ENCODE data around the gene TEX50.
"Not testable (repeated sequence)": the region's sequence is repeated elsewhere in the genome, so short reads cannot be mapped to it uniquely, and the experiment has no call there.

Gene TEX50, protein sequence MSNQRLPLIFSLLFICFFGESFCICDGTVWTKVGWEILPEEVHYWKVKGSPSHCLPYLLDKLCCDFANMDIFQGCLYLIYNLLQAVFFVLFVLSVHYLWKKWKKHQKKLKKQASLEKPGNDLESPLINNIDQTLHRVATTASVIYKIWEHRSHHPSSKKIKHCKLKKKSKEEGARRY

DNA sequence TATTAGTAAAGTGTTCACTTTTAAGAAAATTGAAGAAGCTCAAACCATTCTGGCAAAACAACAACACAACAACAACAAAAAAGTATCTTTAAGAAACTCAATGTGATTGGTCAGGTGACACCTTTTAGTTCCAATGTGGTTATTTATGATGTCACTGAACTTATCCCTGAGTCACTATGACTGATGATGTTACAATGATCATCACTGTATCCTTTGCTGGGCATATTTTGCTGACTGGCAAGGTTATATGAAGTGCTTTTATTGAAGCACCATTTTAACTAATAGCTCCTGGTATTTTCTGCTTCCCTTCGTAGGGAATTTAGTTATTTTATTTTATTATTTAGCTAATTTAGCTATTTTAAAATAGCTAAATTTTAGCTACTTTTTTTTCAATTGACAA is at the start of gene TEX50:
TSS of gene TEX50 (plus strand) at position 223 of the 400 bp plus-strand sequence. CDS start 184 bp downstream, outside the sequence.
- DNase-seq: no peak

DNA sequence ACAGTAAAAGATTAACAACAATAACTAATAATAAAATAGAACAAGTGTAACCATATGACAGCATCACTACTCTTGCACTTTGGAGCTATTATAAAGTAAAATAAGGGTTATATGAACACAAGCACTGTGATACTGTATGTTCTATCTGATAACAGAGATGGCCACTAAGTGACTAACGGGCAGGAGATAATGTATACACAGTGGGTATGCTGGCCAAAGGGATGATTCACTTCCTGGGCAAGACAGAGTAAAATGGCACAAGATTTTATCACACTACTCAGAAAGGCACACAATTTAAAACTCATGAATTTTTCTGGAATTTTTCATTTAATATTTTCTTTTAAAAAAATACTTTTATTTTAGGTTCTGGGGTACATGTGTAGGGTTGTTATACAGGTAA is 44.6 kb upstream of the TEX50 start:
- DNase-seq: no peak

DNA sequence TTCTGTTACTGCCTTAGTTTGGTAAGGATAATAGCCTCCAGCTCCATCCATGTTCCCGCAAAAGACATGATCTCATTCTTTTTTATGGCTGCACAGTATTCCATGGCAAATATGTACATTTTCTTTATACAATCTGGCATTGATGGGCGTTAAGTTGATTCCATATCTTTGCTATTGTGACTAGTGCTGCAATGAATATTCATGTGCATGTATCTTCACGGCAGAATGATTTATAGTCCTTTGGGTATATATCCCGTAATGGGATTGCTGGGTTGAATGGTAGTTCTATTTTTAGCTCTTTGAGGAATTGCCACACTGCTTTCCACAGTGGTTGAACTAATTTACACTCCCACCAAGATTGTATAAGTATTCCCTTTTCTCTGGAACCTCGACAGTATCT is 44.0 kb upstream of the TEX50 start:
- DNase-seq: not testable (repeated sequence)

DNA sequence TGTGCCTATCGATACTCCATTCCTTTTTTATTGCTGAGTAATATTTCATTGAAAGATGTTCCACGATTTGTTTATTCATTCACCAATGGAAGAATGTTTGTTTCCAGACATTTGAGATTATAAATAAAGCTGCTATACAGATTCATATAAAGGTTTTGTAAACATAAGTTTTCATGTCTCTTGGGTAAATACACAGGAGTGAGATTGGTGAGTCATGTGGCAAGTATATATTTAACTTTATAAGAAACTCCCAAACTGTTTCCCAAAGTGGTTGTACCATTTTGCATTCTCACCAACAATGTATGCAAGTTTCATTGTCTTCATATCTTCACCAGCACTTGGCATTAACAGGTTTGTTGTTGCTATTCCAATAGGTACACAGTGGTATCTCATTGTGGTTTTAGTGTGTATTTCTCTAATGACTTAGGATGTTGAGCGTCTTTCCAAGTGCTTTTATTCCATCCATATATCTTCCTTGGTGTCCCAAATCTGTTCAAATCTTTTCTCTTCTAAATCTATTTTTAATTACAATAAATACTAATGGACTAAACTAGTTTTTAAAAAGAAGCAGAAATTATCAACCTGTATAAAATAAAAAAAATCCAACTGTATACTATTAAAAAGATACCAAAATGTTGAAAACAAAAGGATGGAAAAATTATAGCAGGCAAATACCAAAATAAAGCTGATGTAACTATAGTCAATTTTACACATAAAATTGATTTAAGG is 38.9 kb upstream of the TEX50 start:
- no peak for DNase-seq

DNA sequence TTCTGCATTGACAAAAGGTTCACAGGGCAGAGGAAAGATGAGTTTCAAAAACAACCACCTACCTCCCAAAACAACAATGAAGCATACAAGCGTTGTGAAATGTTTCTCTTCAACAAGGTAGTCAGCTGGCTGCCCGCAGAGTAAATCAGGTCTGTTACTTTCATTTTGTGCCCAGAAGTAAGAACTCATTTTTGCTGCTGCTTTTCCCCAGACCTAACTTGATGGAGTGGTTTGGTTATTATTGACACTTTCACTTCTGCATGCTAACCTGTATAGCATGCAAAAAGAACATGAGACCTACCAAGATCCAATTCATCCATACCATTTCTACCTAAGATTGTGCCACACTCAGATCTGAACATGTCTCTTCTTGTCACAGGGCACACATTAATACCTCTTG is 33.5 kb upstream of the TEX50 start:
- DNase-seq: no peak

DNA sequence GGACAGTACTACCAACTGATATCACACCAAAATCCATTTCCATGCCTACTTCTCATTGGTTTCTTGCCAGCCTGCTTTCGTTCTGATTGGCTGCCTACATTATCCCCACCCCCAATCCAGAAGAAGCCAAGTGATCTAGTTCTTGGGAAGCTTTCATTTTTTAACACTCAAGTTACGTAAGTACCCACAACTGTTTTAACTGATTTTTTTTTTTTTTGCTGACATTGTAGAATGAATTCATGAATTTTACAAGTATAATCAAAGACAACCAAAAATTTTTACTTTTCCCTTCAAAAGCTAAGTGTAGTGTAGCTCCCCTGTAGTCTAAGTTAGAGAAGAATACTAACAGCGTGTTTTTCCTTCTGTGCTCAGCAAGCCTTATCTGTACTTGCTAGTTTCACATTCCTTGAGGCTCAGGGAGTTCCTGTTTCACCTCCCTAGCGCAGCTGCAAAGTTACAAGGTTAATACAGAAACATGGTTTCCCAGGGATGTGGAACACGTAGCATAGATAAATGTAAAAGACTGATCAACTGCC is 32.0 kb upstream of the TEX50 start, which contains the start of gene SLC9C2:
TSS of gene SLC9C2 (minus strand) at position 17 of the 536 bp plus-strand sequence. CDS start 1,296 bp downstream, outside the sequence.
- no peak for DNase-seq

DNA sequence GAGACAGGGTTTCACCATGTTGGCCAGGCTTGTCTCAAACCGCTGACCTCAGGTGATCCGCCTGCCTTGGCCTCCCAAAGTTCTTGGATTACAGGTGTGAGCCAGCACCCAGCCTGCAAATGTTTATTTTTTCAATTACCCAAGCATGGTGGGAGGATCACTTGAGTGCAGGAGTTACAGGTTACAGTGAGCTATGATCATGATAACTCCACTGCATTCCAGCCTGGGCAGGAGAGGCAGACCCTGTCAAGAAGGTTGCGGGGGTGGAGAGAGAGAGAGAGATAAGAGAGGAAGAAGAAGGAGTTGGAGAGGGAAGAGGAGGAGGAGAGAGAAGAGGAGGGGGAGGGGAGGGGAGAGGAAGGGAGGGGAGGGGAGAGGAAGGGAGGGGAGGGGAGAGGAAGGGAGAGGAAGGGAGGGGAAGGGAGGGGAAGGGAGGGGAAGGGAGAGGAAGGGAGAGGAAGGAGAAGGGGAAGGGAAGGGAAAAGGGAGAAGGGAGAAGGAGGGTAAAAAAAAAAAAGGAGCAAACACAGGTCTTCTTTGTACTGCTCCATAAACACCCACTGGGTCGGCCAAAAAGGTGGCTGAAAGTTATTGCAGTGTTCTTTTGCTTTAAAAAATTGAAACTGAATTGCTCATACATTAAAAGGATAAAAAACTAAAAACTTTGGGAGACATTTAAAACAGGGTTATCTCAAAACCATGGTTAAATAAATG is 26.5 kb upstream of the TEX50 start:
- no peak for DNase-seq

DNA sequence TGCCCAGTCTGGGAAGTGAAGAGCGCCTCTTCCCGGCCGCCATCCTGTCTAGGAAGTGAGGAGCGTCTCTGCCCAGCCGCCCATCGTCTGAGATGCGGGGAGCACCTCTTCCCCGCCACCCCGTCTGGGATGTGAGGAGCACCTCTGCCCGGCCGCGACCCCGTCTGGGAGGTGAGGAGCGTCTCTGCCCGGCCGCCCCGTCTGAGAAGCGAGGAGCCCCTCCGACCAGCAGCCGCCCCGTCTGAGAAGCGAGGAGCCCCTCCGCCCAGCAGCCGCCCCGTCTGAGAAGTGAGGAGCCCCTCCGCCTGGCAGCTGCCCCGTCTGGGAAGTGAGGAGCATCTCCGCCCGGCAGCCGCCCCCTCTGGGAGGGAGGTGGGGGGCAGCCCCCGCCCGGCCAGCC is 22.1 kb upstream of the TEX50 start:
- not testable (repeated sequence) for DNase-seq

DNA sequence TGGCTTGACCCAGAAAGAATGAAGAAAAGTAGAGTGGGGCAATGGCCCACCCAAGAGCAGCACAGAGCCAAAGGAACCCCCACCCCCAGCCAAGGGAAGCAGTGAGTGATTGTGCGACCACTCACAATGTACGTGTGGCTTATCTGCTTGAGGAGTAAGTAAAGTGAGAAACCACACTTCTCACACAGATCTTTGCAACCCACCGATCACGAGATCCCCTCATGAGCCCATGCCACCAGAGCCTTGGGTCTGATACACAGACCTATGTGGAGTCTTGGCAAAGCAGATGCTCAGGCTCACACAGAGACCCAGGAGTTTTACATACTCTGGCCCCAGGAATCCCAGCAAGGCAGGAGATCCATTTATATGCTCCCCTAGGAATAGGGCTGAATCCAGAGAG is 18.3 kb upstream of the TEX50 start:
- no peak for DNase-seq

DNA sequence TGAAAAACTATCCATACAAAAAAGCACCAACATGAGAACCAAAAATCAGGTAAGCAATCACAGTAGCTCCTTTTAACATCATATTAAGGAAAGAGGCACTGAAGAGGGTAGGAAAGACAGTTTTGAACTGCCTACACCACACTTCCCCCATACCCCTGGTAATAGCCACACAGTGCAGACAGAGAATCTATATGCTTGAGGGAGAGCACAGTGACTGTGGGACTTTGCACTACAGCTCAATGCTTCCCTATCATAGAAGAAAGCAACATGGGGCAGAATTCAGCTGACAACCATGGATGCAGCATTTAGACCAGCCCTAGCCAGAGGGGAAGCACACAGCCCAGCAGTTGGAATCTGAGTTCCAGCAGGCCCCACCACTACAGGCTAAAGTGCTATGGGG is 7.9 kb upstream of the TEX50 start:
- DNase-seq: no peak

DNA sequence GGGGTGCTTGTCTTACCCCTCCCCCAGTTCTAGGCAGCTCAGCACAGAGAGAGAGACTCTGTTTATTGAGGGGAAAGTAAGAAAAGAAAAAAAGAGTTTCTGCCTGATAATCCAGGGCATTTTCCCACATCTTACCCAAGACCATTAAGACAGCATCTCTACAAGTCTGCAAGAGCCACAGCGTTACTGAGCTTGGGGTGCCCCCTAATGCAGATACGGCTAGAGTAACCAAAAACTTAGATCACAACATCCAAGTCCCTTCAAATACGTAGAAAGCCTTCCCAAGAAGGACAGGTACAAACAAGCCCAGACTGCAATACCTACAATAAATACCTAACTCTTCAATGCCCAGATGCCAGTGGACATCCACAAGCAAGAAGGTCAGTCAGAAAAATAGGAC is 6.2 kb upstream of the TEX50 start:
- DNase-seq: no peak

DNA sequence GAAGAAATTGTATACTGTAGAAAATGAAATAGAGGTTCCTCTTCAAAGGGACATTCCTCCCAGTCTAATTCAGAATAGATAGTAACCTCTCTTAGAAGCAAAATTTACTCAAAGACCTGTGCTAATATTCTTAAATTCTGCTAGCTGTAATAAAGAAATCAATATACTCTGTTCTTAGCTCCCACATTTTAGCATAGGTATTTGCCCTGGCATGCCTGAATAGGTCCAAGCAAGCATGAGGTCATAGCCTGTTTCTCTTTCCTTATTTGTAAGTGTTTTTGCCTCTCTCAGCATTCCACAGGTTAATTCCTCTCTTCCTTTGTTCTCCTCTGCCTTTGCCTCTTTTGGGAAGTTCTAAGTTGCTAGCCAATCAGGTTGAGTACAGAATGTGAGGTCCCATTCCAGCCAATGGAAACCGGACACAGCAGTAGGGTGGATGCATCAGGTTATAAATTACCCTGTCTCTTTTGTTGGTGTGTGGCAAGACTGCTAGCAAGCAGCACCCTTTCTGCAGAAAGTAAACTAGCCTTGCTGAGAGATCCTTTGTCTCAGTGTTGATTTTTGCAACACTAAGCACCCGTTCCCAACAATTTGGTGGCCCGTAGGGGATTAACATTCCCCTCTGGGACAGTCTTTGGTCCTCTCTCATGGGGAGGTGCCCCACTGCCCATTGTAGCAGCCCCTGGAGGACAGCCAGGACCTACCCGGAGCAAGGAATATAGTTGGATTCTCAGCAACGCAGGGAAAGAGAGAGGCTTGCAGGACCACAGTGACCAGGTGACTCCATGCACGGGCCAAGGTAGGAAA is 2.3 kb downstream of the TEX50 start:
- not testable (repeated sequence) for DNase-seq

DNA sequence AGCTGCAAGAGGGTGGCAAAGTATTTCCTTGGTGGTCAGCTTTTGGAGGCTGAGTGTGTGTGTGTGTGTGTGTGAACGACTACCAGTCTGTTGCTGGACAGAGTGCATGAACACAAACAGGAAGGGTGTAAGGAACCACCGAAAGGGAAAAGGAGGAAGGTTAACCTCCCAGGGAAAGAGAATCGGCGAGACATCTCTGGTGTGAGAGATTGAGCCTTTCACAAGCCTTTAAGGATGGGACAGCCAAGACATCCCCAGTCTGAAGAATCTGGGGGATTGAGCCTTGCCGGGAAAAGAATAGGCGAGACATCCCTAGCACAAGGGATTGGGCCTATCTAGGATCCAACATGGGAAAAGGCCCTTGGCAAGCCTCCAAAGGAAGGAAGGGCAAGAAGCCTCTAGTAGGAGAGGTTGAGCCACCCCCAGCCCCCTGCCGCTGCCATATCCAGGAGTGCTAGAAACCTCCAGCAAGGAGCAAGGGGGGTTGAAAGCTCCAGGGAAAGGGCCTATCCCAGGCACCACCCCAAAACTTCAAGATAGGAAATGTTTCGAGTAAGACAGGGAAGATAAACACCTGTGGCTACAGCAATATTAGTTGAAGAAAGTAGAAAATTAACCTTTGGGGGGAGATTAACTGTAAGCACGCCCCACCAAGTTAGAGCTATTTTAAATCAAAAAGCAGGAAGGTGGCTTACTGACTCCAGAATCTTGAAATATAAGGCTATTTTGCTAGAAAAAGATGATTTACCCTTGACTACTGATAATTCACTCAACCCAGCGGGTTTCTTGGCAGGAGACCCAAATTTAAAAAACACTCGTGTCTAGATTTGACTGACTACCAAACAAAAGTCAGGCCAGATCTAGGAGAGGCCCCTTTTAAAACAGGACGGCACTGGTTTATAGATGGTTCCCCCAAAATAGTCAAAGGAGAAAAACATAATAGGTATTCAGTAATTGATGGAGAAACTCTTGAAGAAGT is 3.2 kb downstream of the TEX50 start:
- no peak for DNase-seq

DNA sequence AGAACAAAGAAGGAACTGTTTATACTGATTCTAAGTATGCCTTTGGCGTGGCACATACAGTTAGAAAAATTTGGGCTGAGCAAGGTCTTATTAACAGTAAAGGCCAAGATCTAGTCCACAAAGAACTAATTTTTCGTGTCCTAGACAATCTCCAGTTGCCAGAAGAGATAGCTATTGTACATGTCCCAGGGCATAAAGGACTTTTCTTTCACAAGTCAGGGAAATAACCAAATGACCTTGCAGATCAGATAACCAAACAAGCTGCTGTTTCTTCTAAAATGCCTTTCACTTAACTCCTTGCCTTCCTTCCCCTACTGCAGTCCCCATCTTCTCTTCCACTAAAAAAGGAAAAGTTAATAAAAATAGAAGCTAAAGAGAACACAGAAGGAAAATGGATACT is 4.0 kb downstream of the TEX50 start:
- DNase-seq: no peak

DNA sequence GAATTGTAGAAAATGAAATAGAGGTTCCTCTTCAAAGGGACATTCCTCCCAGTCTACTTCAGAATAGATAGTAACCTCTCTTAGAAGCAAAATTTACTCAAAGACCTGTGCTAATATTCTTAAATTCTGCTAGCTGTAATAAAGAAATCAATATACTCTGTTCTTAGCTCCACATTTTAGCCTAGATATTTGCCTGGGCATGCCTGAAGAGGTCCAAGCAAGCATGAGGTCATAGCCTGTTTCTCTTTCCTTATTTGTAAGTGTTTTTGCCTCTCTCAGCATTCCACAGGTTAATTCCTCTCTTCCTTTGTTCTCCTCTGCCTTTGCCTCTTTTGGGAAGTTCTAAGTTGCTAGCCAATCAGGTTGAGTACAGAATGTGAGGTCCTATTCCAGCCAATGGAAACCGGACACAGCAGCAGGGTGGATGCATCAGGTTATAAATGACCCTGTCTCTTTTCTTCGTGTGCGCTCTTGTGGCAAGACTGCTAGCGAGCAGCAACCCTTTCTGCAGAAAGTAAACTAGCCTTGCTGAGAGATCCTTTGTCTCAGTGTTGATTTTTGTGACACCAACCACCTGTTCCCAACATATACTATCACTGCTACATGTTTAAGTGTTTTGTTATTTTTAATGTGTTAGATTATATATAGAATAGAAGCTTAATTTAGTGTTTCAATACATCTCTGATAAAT is 7.5 kb downstream of the TEX50 start:
- not testable (repeated sequence) for DNase-seq

DNA sequence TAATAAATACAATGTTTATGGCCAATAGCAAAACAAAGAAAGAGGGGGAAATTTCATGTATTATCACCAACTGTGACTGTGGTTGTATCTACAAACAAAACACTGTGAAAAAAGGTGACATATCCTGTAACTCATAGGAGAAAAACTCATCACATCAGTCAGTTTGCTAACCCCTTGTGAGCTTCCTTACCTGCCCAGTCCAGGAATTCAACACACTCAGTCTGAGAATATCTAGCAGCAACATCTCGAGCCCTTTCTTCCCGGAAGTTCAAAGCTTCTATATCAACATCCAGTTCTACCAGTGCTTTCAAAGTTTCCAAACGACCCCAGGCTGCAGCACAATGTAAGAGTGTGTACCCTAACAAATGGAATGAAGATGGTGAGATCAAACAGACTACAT is 11.5 kb downstream of the TEX50 start:
- no peak for DNase-seq

DNA sequence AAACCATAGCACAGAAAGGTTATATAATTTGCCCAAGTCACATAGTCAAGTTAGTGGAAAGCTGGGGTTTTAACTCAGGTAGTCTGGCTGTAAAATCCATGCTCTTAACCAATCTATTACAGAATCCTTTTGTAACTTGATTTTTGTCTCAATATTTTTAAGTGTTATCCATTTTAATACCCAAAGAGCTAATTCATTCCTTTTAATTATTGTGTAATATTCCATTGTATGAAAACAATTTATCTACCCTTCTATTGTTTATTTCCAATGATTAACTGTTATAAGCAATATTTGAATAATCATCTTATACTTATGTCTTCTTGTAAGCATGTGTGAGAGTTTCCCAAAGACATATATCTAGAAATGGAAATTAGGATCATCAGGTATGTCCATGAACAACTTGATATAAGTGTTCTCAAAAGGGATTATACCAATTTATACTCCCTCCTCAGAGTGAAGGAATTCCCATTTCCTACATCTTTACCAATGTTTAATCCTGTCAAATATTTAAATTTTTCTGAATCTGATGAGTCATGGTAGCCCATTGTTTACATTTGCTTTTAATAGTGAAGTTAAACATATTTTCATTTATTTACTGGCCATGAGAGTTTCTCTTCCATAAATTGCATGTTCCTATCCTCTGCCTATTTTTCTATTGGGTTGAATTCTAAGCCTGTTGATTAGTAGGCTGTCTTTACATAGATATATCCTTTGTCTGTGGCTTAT is 13.9 kb downstream of the TEX50 start:
- no peak for DNase-seq

DNA sequence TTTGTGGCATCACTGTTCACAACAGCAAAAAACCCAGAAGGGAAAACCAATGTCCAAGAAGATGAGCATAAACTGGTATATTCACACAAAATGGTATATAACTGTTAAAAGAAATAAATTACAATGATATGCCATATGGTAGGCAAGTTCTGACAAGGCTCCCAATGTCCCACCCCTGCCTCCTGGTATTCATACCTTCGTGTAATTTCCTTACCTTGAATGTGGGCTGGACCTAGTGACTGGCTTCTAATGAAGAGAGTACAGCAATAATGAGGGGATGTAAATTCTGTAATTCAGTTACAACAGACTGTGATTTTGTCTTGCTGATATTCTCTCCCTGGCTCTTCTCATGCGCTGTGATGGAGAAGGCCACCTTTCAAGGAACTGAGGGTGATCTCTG is 25.2 kb downstream of the TEX50 start:
- no peak for DNase-seq

DNA sequence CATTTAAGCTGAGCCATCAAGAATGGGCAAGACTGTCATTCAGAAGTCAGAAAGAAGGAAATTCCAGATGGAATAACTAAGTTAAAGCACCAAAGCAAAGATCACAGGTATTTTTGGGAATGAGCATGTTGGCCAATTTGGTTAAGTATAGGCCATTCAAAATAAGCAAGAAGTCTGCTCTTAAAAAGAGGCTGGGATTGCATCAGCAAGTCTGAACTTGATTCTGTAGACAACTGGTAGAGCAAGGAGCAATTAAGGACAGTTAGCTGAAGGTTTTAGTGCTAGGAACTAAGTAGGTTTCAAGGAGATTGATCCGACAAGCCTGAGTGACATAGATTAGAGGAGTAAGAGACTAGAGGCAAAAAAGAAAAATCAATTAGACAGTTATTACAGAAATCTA is 26.1 kb downstream of the TEX50 start:
- DNase-seq: no peak

DNA sequence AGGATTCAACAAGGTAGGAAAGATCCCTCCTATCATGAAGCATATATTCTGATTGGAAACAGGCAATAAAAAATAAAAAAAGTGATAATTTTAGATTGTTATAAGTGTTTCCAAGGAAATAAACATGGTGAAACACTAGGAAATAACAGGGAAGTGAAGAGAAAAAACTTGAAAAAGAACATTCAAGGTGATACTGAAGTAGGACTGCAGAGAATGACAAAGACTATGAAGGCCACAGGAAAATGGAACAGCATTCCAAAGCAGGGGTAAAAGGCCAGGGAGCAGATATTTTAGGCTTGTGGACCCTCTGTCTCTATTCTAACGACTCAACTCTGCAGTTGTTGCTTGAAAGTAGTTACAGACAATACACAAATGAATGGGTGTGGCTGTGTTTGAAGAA is 26.6 kb downstream of the TEX50 start:
- DNase-seq: no peak
